SHP77 treated with DMSO at 0.1 percent for 48 hours (cell line): ENCODE data around the gene DBF4B.
A peak's percentile ranks its signal among the peaks of the same experiment; 100 is the strongest.

Experiments
- DNase-seq: peaks from one replicate; lab custom pipeline; 2025; lab: John Stamatoyannopoulos, UW

The DBF4B gene

DNA sequence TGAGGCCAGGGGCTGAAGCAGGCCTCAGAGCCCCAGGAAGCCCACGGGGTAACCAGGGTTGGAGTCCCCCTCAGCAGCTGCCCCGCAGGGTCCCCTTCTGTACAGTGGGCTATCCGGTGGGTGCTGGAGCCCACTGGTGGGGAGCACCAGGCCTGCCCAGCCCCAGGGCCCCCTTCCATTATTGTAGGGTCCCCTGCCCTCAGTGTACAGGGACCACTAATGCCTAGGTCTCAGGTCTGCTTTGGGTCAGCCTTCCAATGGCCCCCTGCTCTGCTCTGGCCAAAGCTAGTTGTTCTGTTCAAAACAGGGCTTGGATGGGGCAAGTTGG, 51.4 kb downstream of the DBF4B start:
- DNase-seq, result no peak

DNA sequence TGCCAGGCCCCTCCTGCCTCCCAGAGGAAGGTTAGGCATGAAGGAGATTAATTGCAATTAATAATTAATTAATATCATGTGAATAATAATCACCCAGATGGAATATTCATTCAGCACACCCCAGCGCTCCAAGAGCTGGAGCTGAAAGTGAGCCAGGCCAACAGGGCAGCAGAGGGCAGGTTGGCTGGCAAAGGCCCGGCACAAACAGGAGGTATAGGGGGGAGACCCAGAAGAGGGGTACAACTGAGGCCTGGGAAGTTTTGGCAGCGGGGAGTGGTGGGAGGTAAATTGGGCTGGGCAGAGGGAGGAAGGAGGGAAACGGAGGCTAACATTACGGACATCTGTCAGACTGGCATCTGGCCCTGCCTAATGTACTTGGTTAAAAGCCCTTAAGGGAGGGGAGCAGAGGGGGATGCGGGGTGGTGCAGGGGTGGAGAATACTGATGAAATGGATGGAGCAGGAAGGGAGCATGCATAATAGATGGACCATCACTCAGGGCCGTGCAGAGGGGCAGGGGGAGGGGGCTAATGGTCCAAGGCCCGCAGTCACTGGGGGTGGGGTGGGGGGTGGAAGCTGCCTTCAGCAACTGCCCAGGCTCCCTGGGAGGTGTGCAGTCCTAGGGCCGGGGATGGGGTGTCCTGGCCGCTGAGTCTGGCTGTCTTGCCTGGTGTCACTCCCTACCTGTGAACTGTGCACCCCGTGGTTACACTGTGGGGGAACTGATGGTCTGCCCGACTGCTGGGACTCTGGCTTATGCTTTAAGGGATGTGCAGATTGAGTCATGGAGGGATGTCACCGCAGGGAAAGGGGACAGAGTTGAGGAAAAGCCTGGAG, 52.2 kb downstream of the DBF4B start:
- DNase-seq, result no peak

DNA sequence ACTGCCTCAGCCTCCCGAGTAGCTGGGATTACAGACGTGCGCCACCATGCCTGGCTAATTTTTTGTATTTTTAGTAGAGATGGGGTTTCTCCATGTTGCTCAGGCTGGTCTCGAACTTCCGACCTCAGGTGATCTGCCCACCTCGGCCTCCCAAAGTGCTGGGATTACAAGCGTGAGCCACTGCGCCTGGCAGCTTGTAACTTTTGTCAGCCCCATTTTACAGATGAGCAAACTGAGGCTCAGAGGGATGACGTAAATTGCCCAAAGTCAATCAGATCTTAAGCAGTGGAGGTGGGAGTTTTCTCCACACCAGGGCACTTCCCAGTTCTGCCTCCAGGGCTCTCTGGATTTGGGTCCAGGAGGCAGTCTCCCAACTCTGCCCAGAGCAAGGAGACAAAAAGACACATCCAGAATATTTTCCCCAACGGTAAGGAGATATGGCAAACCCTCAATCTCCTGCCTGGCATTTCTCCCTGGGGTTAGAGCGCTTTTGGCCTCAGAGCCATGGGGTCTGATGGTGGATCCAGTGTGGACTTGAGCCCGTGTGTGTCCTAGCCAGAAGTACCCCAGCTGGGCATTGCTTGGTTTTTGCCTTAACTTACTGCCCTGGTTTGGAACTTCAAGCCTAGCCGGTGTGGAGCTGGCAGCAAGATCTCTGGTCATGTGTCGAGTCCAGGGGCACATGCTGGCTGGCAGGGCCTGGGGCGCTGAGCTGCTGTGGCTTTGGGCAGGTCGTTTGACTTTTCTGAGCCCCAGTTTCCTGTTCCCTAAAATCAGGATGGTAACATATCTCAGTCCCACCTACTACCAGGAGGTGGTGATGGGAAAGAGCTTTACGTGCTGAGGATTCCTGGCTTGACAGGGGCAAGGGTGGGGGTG, 53.7 kb downstream of the DBF4B start:
- DNase-seq, result no peak

DNA sequence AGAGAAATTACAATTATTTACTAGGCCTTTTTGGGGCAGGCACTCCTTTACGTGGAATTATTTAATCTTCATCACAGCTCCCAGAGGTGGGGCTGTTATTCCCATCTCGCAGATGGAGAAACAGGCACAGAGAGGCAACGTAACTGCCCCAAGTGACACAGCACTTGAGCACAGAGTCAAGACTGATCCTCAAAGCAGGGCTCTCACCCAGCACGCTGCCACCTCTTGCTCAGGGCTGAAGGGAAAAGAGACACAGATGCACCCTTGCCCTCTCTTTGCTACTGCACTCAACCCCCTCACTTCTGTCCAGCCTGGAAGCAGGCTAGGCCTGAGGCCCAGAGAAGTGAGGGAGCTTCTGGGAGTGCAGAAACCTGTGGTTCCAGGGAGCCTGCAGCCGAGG, 54.7 kb downstream of the DBF4B start:
- no peak for DNase-seq

DNA sequence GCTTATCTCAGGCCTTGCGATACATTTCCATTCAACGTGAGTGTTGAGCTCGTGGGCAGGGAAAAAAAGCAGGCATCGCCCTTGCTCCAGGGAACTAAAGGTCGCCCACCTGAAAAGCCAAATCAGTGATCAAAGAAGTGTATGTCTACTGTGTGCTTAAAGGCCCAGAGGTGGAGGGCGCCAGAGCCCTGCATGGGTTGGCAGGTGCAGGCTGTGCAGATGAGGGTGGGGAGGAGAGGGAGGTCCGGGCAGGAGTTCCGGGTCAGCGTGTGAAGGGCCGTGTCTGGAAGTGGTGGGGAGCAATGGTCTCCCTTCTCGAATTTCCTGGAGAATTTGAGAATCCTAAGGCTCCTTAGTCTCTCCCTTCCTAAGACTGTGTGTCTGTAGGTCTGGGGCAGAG, 57.5 kb downstream of the DBF4B start:
- no peak for DNase-seq

DNA sequence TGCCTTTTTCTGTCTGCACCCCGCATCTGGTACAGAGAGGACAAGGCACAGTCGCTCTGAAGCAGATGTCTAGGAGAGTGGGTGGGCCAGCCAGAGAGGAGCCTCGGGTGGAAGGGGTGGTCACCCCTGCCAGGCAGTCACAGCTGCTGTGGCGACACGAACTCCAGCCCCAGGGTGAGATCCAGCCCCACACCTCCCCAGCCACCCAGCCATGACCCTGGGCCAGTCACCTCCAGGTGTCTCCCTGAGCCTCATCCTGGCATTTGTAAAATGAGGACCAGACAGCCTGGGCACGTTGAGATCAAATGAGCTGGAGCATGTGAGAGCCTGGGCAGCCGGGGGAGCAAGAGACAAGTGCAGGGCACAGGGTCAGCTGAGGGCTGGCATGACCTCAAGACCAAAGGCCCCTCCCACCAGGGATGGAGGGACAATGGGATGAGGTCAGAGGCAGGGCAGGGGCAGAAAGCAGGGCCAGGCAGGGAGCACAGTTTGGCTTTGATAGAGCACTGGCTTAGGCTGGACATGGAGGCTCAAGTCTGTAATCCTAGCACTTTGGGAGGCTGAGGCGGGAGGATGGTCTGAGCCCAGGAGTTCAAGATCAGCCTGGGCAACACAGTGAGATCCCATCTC, 58.1 kb downstream of the DBF4B start:
- no peak for DNase-seq

DNA sequence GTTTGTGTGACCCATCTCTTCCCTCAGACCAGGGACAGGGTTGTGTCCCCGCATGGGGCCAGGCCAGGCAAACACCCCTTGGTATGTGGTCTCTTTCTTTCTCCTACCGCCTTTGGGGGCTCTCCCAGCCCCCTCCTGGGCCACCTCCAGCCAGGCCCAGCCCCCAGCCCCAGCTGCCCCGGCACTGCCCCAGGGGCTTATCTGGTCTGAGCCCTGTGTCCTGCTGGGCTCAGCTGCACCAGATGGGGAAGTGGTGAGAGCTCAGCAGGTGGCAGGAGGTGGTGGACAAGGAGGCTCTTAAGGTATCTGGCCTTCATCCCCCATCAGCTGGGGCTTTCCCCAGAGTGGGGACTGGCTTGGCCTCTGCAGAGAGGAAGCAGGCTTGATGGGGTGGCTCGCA, 59.0 kb downstream of the DBF4B start:
- DNase-seq, result no peak

DNA sequence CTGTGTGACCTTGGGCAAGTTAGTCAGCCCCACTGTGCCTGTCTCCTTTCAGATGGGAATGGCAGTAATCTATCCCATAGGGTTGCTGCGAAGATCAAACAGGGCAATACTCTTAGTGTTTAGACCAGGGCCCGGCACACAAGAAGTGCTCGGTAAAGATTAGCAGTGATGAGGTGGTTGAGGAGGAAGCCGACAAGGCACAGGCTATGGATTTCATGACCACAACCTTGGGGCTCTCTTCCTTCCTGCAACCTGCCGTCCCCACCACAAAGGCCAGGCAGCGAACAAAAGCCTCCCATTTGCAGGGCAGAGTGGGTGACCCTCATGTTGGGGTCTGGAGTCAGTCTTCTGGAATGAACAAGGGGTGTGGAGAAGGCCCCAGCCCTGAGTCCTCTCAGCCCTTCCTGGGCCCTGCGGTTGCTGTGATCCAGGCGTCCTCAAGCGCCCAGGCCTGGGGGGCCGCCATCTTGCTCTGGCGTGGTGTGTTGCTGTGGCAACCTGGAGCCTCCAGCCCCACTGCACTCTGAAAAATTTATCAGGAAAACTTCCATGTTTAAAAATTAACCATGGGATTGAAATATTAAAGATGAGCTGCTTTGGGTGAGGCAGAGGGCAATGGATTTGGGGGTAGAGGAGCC, 60.2 kb downstream of the DBF4B start:
- DNase-seq, result no peak

DNA sequence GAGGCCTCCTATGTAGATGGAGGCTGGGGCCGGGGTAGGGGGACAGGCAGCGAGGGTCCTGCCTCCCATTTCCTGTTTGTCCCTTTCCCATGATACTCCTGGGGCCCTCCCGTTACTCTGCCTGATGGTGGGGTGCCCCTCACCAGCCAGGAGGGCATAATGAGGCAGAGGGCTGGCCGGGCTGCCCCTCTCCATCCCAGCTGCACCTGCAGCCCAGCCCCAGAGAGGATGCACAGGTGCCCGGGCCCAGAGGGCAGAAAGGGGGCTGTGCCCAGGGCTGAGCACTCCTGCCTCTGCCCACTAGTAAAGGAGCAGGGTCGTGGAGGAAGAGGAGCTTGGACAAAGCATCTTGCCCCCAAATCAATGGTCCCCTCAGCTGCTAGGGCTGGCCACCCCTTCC, 60.8 kb downstream of the DBF4B start:
- no peak for DNase-seq

DNA sequence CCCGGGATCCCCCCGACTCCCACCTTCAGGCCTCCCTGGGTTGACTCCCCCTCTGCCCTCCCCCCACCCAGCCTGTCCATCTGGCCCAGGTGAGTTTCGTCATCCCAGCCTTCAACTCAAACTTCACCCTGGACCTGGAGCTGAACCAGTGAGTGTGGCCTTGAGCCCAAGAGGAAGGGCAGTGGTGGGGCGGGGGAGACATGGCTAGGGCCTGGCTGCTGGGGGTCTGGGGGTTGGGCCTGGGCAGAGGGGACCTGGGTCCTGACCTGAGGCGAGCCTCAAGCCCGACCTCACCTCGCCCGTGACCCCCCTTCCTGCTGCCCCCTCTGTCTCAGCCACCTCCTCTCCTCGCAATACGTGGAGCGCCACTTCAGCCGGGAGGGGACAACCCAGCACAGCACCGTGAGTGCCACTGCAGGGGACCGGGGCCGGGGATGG, 61.2 kb downstream of the DBF4B start:
- DNase-seq, result no peak

DNA sequence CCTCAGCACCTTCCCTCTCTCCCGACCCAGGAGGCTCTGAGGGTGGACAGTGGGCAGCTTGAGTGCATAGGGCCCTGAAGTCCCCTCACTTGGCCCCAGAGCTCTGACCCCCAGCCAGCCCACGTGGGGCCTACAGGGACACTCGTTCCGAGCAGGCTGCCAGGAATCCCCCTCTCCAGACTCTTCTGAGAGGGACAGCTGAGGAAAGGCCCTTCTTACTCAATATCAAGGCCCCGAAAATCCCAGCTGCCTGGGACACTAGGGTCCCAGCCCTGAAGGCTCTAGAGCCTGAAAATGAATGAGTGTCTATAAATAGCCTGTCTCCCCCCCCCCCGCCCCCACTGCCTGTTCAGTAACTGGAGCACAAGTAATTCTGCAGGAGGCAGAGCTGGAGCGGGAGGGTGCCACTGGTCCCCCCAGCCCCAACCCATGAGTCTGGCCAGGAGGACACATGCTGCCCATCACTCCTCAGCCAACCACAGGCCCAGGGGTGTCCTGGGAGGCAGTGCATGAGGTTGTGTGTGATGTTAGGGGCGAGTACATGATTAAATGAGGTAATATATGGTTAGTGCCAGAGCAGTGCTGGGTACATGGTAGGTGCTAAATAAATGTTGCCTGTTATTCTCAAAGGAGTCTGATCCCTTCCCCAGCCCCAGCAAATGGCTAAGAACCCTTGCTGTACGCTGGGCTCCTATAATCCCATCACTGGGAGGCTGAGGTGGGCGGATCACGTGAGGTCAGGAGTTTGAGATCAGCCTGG, 61.9 kb downstream of the DBF4B start:
- no peak for DNase-seq

DNA sequence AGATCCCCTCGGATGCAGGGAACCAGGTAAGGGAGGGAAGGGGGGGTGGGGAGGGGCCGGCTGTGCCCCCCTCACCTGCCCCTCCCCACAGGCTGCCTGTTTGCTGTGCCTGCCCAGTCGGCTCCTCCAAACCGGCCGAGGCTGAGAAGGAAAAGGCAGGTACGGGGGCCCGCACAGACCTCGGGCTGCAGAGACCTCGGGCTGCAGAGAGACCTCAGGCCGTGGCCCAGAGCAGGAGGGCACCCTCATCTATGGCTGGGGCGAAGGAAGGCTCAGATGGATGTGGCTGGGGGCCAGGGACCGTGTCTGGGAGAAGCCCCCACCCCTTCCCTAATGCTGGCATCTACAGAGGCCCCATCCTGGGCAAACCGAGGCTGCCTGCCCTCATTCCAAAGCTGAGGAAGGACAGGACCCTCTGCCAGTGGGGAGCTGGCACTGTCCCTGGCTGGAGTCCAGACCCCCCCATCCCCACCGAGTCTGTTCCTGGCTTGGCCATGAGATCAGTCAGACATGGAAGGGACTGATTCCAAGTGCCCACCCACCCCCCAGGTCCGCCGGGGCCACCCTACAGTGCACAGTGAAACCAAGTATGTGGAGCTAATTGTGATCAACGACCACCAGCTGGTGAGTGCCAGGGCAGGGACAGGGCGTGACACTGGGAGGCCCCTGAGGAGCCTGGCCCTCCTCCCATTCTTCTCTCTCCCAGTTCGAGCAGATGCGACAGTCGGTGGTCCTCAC, 64.0 kb downstream of the DBF4B start:
- DNase-seq, result no peak

DNA sequence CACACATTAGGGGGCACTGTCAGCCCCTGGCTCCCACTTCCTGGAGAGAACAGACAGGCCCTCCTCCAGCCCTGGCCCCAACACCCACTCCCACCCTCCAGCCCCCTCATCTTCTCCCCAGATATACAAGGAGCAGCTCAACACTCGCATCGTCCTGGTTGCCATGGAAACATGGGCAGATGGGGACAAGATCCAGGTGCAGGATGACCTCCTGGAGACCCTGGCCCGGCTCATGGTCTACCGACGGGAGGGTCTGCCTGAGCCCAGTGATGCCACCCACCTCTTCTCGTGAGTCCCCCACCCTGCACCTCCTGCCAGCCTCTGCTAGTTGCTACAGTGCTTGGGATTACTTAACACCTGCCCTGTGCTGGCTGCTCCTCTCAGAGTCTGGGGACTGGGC, 64.7 kb downstream of the DBF4B start:
- no peak for DNase-seq

DNA sequence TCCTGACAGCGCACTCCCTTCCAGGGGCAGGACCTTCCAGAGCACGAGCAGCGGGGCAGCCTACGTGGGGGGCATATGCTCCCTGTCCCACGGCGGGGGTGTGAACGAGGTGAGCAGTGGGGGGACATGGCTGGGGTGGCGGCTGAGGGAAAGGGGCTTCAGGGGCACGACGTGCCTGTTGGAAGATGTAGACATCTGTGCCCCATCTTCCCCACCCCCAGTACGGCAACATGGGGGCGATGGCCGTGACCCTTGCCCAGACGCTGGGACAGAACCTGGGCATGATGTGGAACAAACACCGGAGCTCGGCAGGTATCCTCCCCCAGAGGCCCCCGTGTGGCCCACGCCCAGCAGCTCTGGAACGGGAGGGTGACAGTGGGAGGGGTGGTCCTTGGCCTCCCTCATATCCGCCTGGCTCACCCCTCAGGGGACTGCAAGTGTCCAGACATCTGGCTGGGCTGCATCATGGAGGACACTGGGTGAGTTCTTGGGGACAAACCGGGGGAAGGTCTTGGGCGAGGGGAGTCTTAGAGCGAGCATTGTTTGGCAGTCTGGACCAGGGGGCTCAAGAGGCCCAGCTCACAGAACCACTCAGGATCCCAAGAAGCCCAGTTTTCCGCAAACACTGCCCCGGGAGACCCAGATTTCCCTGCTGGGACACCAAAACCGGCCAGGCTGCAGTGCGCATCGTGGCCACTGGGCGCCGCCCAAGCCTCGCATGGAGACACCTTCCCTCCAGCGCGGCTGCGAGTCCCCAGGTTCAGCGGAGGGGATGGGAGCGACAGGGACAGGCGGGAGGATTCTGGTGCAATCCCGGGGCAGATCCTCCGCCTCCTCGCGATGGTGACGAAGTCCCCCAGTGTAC, 66.0 kb downstream of the DBF4B start:
- DNase-seq, result peak; percentile 46

DNA sequence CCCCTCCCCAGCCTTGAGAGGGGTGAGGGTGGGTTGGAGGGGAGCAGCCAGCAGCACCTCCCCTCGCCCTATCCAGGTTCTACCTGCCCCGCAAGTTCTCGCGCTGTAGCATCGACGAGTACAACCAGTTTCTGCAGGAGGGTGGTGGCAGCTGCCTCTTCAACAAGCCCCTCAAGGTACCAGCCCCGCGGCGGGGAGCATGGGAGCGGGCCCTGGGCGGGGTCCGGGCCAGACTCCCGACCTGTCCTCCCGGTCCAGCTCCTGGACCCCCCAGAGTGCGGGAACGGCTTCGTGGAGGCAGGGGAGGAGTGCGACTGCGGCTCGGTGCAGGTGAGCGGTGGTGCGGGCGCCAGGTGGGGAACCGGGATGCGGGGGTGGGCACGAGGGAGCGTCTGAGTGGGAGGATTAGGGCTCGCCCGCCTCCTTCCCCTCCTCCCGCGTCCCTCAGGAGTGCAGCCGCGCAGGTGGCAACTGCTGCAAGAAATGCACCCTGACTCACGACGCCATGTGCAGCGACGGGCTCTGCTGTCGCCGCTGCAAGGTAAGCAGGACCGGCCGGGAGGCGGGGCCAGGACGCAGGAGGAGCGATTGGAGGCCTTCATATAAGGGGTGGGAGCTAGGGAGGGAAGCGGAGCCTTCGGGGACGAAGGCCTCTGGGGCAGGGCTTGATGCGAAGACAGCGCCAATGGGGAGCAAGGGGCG, 66.8 kb downstream of the DBF4B start:
- DNase-seq, result peak; percentile 86

DNA sequence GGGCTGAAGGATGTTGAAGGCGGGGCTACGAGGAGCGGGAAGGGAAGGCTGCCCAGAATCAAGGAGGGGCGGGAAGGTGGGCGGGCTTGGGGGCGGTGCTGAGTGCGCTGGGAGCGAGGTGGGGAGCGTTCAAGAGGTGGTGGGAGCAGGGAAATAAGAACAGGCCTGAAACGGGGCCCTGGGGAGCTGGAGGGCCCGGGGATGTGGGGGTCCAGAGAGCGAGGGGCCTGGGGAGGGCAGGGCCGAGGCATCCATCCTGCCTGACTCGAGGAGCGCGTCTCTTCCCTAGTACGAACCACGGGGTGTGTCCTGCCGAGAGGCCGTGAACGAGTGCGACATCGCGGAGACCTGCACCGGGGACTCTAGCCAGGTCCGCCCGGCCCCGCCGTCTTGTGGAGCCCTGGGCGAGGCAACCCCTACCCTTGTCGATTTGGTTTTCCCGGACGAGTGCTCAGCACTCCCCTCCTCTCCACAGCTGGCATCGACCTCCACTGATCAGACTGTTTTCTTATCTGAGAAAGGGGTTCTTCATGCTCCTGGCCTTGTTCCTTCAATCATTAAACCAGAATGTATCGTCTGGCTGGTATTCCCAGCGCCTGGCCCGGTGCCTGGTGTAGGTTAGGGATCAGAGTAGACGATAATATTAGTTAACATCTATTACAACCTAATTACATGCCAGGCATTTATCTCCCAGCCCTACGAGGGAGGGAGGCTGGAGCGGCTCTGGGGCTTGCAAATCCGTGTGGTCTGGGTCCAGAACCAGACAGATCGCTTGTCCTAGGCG, 67.6 kb downstream of the DBF4B start:
- DNase-seq, result no peak

DNA sequence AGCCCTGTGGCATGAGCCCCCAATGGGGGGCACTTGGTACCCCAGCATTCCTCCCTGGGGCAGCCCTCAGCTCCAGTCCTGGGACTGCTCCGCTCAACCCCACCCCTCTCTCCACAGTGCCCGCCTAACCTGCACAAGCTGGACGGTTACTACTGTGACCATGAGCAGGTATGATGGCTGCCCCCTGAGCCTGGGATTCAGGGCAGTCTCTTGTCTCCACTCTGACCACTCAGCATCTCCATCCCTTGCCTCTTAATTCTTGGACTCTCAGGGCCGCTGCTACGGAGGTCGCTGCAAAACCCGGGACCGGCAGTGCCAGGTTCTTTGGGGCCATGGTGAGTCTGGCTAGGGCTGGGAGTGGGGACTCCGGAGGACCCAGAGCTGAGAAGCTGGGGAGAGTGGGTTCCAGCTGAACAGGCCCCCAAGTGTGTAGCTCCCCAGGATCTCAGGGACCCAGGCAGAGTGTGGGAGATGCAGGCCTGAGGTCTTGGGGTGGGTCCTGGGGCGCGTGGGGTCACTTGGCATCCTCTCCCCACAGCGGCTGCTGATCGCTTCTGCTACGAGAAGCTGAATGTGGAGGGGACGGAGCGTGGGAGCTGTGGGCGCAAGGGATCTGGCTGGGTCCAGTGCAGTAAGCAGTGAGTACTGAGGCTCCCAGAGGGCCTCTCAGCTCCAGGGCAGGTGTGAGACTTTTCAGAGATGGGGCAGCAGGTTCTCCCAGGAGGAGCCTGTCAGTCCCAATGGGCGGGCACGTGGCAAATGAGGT, 68.3 kb downstream of the DBF4B start:
- DNase-seq, result no peak
